Psoas muscle (tissue), 8 donors: Measurements from ENCODE around the gene POLR3B. TPM values are rescaled to one million over a fixed set of nuclear protein-coding genes. Genes with fewer than 3 reads are reported as not detected.

ENCODE experiments used
- ATAC-seq, 4 donors: fragments of 200-7000 bp; cut with Tn5 transposase; one replicate each; pipeline ENCODE4 v1.9.1; 2020; ENCODE audit warnings: moderate library complexity in 3 of 4, mild to moderate bottlenecking in 2 of 4
- DNase-seq, 2 donors: peaks; one replicate each; pipeline ENCODE4 v3.0.0-alpha.2; 2020
- H3K27ac ChIP-seq: fragments of 200-600 bp; one replicate; pipeline ENCODE4 v1.8.0; 2022
- H3K27me3 ChIP-seq, 3 donors: fragments of 200-600 bp in 1 of 3; one replicate each; pipeline versions ENCODE4 v1.6.1 to v1.8.0; 2013 to 2022; ENCODE audit warnings: low read length in 2 of 3, mild to moderate bottlenecking in 2 of 3, moderate library complexity in 1 of 3; ENCODE audit not compliant: insufficient read depth in 3 of 3
- H3K36me3 ChIP-seq, 2 donors: fragments of 200-600 bp in 1 of 2; one replicate each; pipeline versions ENCODE4 v1.6.1 to v1.8.0; 2013 to 2022; ENCODE audit warnings: low read depth in 1 of 2, mild to moderate bottlenecking in 1 of 2, moderate library complexity in 1 of 2; ENCODE audit not compliant: insufficient read depth in 1 of 2
- H3K4me1 ChIP-seq: fragments of 200-600 bp; one replicate; pipeline ENCODE4 v1.8.0; 2022
- H3K4me3 ChIP-seq: fragments of 200-600 bp; one replicate; pipeline ENCODE4 v1.8.0; 2022; ENCODE audit warnings: mild to moderate bottlenecking
- H3K9me3 ChIP-seq: fragments of 200-600 bp; one replicate; pipeline ENCODE4 v1.8.0; 2022
- CTCF ChIP-seq: fragments of 200-600 bp; IDR thresholded peaks from one replicate; pipeline ENCODE4 v1.8.0; 2022; ENCODE audit warnings: antibody characterized with exemption
- WGBS, 3 donors: extraction: QIAGEN DNeasy Blood & Tissue Kit; methylation state at CpG; one replicate each; pipeline versions ENCODE4 v1.1.6 to v1.1.7; 2013; 5-methylcytosine and 5-hydroxymethylcytosine counted together
- intact Hi-C, 2 donors: fragments of 100-400 bp; cut with DNase I; formaldehyde crosslinking; loops; one replicate each; pipeline versions ENCODE4 v1.11.0 to v1.14.2; 2022
- polyA plus RNA-seq, 3 donors: library from polyadenylated mRNA; stranded (reverse); fragments of 200-250 nt; gene quantifications; one replicate each; pipeline ENCODE4 v1.2.3, GENCODE V29; 2013
- total RNA-seq, 4 donors: library from RNA; stranded (reverse); fragmentation: NEBNext Ultra II Directional in 2 of 4; extraction: Animal tissue kit (Norgen Biotek cat#: 25700) in 2 of 4; gene quantifications; one replicate each; pipeline versions ENCODE4 v1.2.1 to v1.2.4, GENCODE V29; 2021 to 2023
- donor health status: healthy with polysubstance abuse.
- donor health status: DM: no; HTN: no; CAD: no; lungs with moderate emphysema.
- donor health status: Bipolar disorder and iron deficiency.
- donor health status: healthy.
- donor health status: DM: yes; HTN: yes; CAD: no.
- donor health status: DM: no; HTN: no; CAD: no.
- donor health status: DM: no; HTN: no; CAD: no.
- donor health status: DM: yes; HTN: yes; CAD: no.

POLR3B gene
- total and polyA plus RNA-seq, 7 donors, result 3.6 to 14.0 (median 6.7) TPM

- peak overlapping the region; percentile 76 for H3K27ac ChIP-seq
- no peak overlapping the region for H3K4me3 ChIP-seq
- no peaks in the 10 kb centered on the region for H3K27me3 ChIP-seq
- H3K4me1 ChIP-seq, result peaks cover 31% of the 10 kb centered on the region
- WGBS, 3 donors, result 39 to 52% (median 43%) methylated on average over 2 of the region's 2 CpGs
- no peak for DNase-seq
- intact Hi-C loops, result loop anchor here in 1 of 2 donors (5.0 kb wide), 2 partner anchors 34 to 99 kb away; no protein-coding TSS in a partner anchor
- no peak for TF ChIP-seq CTCF
- no peak for ATAC-seq
- no peaks in the 10 kb centered on the region for H3K9me3 ChIP-seq
- peaks cover 0 to 37% of the 10 kb centered on the region in 2 donors for H3K36me3 ChIP-seq
These were observed 16.3 kb upstream of the POLR3B start for GRCh38 chr12:106341086-106341877.

GRCh38 chr12:106342397-106343213 is 14.9 kb upstream of the POLR3B start:
- ATAC-seq (peak; percentile 91 to 95 (median 92)), DNase-seq (peak; percentile 87 to 92)
- Histone ChIP-seq H3K4me1 (peaks cover 30% of the 10 kb centered on the region), H3K9me3 (no peaks in the 10 kb centered on the region), H3K27ac (peak overlapping the region; percentile 76), H3K4me3 (peak overlapping the region; percentile 50), H3K36me3 (peaks cover 0 to 36% of the 10 kb centered on the region in 2 donors), H3K27me3 (no peaks in the 10 kb centered on the region)
- 10 to 23% (median 12%) methylated on average over 9 of the region's 9 CpGs for WGBS, 3 donors
- intact Hi-C loops, result loop anchor here (1.0 to 5.0 kb wide), 3 partner anchors 35 to 116 kb away; no protein-coding TSS in a partner anchor
- TF ChIP-seq CTCF, result no peak

GRCh38 chr12:106343214-106343528 is 14.4 kb upstream of the POLR3B start:
- ATAC-seq (peak; percentile 12 to 24 (median 20)), DNase-seq (no peak)
- intact Hi-C loops, result loop anchor here in 1 of 2 donors (5.0 kb wide), 2 partner anchors 36 to 101 kb away; no protein-coding TSS in a partner anchor
- peaks cover 30% of the 10 kb centered on the region for H3K4me1 ChIP-seq
- H3K4me3 ChIP-seq, result peak overlapping the region; percentile 50
- peak overlapping the region; percentile 76 for H3K27ac ChIP-seq
- TF ChIP-seq CTCF, result no peak
- 54 to 64% (median 59%) methylated on average over 2 of the region's 2 CpGs for WGBS, 3 donors
- H3K9me3 ChIP-seq, result no peaks in the 10 kb centered on the region
- peaks cover 0 to 33% of the 10 kb centered on the region in 2 donors for H3K36me3 ChIP-seq
- H3K27me3 ChIP-seq, result no peaks in the 10 kb centered on the region

- Histone ChIP-seq H3K4me1 (peaks cover 30% of the 10 kb centered on the region), H3K27ac (peak overlapping the region; percentile 76)
- 87 to 94% (median 92%) methylated on average over 5 of the region's 5 CpGs for WGBS, 3 donors
These were observed 13.4 kb upstream of the POLR3B start for GRCh38 chr12:106344131-106344530.

More at GRCh38 chr12:106344131-106344530, 13.4 kb upstream of the POLR3B start:
- Histone ChIP-seq H3K4me3 (no peak overlapping the region), H3K36me3 (peaks cover 0 to 33% of the 10 kb centered on the region in 2 donors), H3K9me3 (no peaks in the 10 kb centered on the region), H3K27me3 (no peaks in the 10 kb centered on the region)
- ATAC-seq, result no peak
- TF ChIP-seq CTCF, result no peak
- intact Hi-C loops, result loop anchor here in 1 of 2 donors (5.0 kb wide), 2 partner anchors 37 to 102 kb away; no protein-coding TSS in a partner anchor
- no peak for DNase-seq
